ENCODE data around the gene HSPA9. TPM values are rescaled to one million over a fixed set of nuclear protein-coding genes. Genes with fewer than 3 reads are reported as not detected.
A peak's percentile ranks its signal among the peaks of the same experiment; 100 is the strongest.

The HSPA9 gene
- total RNA-seq, 4 donors from 2014 or later: 139 to 250 (median 186) TPM

GRCh38 chr5:138549414-138549813, 25.8 kb downstream of the HSPA9 start:
- intact Hi-C loops (cut with DNase I): loop anchor here (5.0 kb wide), 1 partner anchor 97 kb away; no protein-coding TSS in a partner anchor
- H3K4me1 ChIP-seq: peaks cover 39 to 45% (median 42%) of the 10 kb centered on the region in 4 donors
- no peaks in the 10 kb centered on the region for H3K27me3 ChIP-seq
- H3K9me3 ChIP-seq: no peaks in the 10 kb centered on the region
- no peak overlapping the region for H3K4me3 ChIP-seq
- H3K27ac ChIP-seq (replicated peaks in 1 of 4): no peak overlapping the region
- peaks cover 0 to 18% (median 13%) of the 10 kb centered on the region in 4 donors for H3K36me3 ChIP-seq
- 95% methylated on average over 5 of the region's 5 CpGs for WGBS
- no peak for DNase-seq (ENCODE audit: extremely low spot score)
- TF ChIP-seq EP300 (IDR thresholded peaks at IDR 0.05) (no peak), POLR2AphosphoS5 (IDR thresholded peaks at IDR 0.05) (no peak), POLR2A (IDR thresholded peaks at IDR 0.05; ENCODE audit: low read depth) (no peak), CTCF (IDR thresholded peaks at IDR 0.05) (no peak)

GRCh38 chr5:138545919-138546562, 29.2 kb downstream of the HSPA9 start:
- Histone ChIP-seq H3K27me3 (no peaks in the 10 kb centered on the region), H3K4me3 (no peak overlapping the region), H3K27ac (replicated peaks in 1 of 4) (no peak overlapping the region), H3K36me3 (no peaks in the 10 kb centered on the region), H3K4me1 (peaks cover 49 to 59% (median 58%) of the 10 kb centered on the region in 4 donors), H3K9me3 (no peaks in the 10 kb centered on the region)
- TF ChIP-seq CTCF (IDR thresholded peaks at IDR 0.05) (no peak), POLR2A (IDR thresholded peaks at IDR 0.05; ENCODE audit: low read depth) (no peak), EP300 (IDR thresholded peaks at IDR 0.05) (no peak), POLR2AphosphoS5 (IDR thresholded peaks at IDR 0.05) (no peak)
- 80% methylated on average over 6 of the region's 6 CpGs for WGBS
- DNase-seq (ENCODE audit: extremely low spot score): no peak
- intact Hi-C loops (cut with DNase I): loop anchor here (5.0 kb wide), 1 partner anchor 94 kb away; no protein-coding TSS in a partner anchor

- intact Hi-C loops (cut with DNase I): loop anchor here (5.0 kb wide), 2 partner anchors 42 to 92 kb away; no protein-coding TSS in a partner anchor
- 68% methylated on average over 16 of the region's 16 CpGs for WGBS
Measured at GRCh38 chr5:138544181-138545134, 30.7 kb downstream of the HSPA9 start.

GRCh38 chr5:138543730-138544104, 31.5 kb downstream of the HSPA9 start:
- TF ChIP-seq POLR2AphosphoS5 (IDR thresholded peaks at IDR 0.05) (no peak), POLR2A (IDR thresholded peaks at IDR 0.05; ENCODE audit: low read depth) (no peak), CTCF (IDR thresholded peaks at IDR 0.05) (no peak), EP300 (IDR thresholded peaks at IDR 0.05) (no peak)
- intact Hi-C loops (cut with DNase I): loop anchor here (5.0 kb wide), 1 partner anchor 41 kb away; no protein-coding TSS in a partner anchor
- H3K9me3 ChIP-seq: no peaks in the 10 kb centered on the region
- DNase-seq (ENCODE audit: extremely low spot score): no peak
- no peaks in the 10 kb centered on the region for H3K36me3 ChIP-seq
- peaks cover 71 to 82% (median 79%) of the 10 kb centered on the region in 4 donors for H3K4me1 ChIP-seq
- H3K4me3 ChIP-seq: peak overlapping the region; percentile 75 to 100 (median 84)
- WGBS: 0% methylated on average over 8 of the region's 12 CpGs
- H3K27ac ChIP-seq (replicated peaks in 1 of 4): peak overlapping the region; percentile 92 to 100 (median 98)
- no peaks in the 10 kb centered on the region for H3K27me3 ChIP-seq

More at GRCh38 chr5:138544181-138545134, 30.7 kb downstream of the HSPA9 start:
- Histone ChIP-seq H3K9me3 (no peaks in the 10 kb centered on the region), H3K36me3 (no peaks in the 10 kb centered on the region), H3K4me1 (peaks cover 65 to 75% (median 73%) of the 10 kb centered on the region in 4 donors), H3K27me3 (no peaks in the 10 kb centered on the region), H3K27ac (replicated peaks in 1 of 4) (peak overlapping the region; percentile 92 to 100 (median 98)), H3K4me3 (peak overlapping the region; percentile 75 to 100 (median 84))
- TF ChIP-seq POLR2AphosphoS5 (IDR thresholded peaks at IDR 0.05): no peak
- TF ChIP-seq EP300 (IDR thresholded peaks at IDR 0.05): no peak
- no peak for TF ChIP-seq POLR2A (IDR thresholded peaks at IDR 0.05; ENCODE audit: low read depth)
- no peak for TF ChIP-seq CTCF (IDR thresholded peaks at IDR 0.05)
- no peak for DNase-seq (ENCODE audit: extremely low spot score)
